NCI-H345 treated with DMSO at 0.1 percent for 48 hours (cell line): ENCODE measurements around the gene NACC1.
"Not testable (repeated sequence)": the region's sequence is repeated elsewhere in the genome, so short reads cannot be mapped to it uniquely, and the experiment has no call there.

Experiments used
- DNase-seq: peaks from one replicate; lab custom pipeline; 2025; ENCODE audit not compliant: unreplicated experiment; lab: John Stamatoyannopoulos, UW

NACC1 gene

GRCh38 chr19:13138171-13138915 lies 20.3 kb downstream of the NACC1 start:
- no peak for DNase-seq

GRCh38 chr19:13138916-13139198 lies 20.8 kb downstream of the NACC1 start:
- DNase-seq, result no peak

GRCh38 chr19:13139633-13140311 lies 21.7 kb downstream of the NACC1 start:
- no peak for DNase-seq

GRCh38 chr19:13146763-13147563 lies 28.9 kb downstream of the NACC1 start:
- DNase-seq, result no peak

- DNase-seq, result not testable (repeated sequence)
These were observed 31.1 kb downstream of the NACC1 start for GRCh38 chr19:13149173-13149627.

GRCh38 chr19:13149628-13150186 lies 31.6 kb downstream of the NACC1 start:
- DNase-seq, result no peak

- DNase-seq, result peak; percentile 25
These were observed 32.3 kb downstream of the NACC1 start, which contains the start of the genes IER2 and STX10 for GRCh38 chr19:13150187-13150930. Gene IER2 (plus strand): TSS chr19:13150411. CDS start chr19:13153187, 2,776 bp downstream. Gene STX10 (minus strand): TSS chr19:13150375. CDS start chr19:13150173, 202 bp downstream.

- no peak for DNase-seq
These were observed 33.0 kb downstream of the NACC1 start for GRCh38 chr19:13150931-13151604.

GRCh38 chr19:13151605-13152355 lies 33.7 kb downstream of the NACC1 start:
- peak; percentile 45 for DNase-seq

GRCh38 chr19:13152356-13152973 lies 34.4 kb downstream of the NACC1 start:
- no peak for DNase-seq

- DNase-seq, result peak; percentile 30
These were observed 35.0 kb downstream of the NACC1 start for GRCh38 chr19:13152974-13153568.

- no peak for DNase-seq
These were observed 35.6 kb downstream of the NACC1 start for GRCh38 chr19:13153569-13154240.

GRCh38 chr19:13154241-13154778 lies 36.2 kb downstream of the NACC1 start:
- DNase-seq, result no peak

GRCh38 chr19:13154911-13155471 lies 36.9 kb downstream of the NACC1 start:
- DNase-seq, result no peak

- DNase-seq, result no peak
These were observed 37.7 kb downstream of the NACC1 start for GRCh38 chr19:13155472-13156359.

- no peak for DNase-seq
These were observed 41.6 kb downstream of the NACC1 start for GRCh38 chr19:13159713-13160112.
